ENCODE data around the gene TGFBR2.

DNA sequence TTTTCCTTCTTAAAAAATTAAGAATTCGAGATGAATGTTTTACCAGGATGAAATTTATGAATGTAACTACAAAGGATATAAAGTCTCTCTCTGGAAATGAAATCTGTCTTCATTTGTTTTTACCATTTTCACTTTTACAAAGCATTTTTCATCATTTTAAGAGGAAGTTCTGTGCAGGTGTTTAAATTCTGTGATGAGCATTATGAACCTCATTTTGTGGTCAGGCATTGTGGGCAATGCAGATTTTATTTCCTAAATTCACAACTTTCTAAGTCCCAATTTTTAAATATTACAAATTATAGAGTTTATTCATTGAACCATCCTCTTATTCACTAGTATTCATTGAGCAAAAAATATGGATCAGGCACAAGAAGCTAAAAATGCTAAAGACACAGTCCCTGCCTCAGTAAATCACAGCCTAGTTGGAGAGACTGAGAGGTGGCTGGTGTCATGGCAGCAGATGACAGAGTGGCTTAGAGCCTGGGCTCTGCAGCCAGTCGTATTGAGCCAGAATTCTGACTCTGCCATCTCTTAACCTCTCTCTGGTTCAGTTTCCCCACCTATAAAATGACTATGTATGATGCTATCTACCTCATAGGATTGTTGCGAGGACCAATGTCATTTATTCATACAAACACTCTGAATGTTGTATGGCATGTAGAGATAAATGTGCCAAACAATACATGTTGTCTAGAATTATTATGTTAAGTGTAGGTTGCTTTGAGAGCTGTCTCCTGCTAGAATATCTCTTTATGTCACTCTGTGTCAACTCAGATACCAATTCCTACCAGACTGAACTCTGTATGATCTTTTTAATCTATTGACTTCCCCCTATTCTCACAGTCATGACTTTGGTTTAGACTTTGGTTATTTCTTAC, 7.5 kb upstream of the TGFBR2 start:
- no peak for TF ChIP-seq POLR2A (IDR thresholded peaks at IDR 0.05)
- TF ChIP-seq, protein P1, sequence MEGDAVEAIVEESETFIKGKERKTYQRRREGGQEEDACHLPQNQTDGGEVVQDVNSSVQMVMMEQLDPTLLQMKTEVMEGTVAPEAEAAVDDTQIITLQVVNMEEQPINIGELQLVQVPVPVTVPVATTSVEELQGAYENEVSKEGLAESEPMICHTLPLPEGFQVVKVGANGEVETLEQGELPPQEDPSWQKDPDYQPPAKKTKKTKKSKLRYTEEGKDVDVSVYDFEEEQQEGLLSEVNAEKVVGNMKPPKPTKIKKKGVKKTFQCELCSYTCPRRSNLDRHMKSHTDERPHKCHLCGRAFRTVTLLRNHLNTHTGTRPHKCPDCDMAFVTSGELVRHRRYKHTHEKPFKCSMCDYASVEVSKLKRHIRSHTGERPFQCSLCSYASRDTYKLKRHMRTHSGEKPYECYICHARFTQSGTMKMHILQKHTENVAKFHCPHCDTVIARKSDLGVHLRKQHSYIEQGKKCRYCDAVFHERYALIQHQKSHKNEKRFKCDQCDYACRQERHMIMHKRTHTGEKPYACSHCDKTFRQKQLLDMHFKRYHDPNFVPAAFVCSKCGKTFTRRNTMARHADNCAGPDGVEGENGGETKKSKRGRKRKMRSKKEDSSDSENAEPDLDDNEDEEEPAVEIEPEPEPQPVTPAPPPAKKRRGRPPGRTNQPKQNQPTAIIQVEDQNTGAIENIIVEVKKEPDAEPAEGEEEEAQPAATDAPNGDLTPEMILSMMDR (IDR thresholded peaks at IDR 0.05): no peak

All from esophagus squamous epithelium (tissue), 4 donors.